K562 (cell line): ENCODE data around the gene MYO15A. TPM values are rescaled to one million over a fixed set of nuclear protein-coding genes. Genes with fewer than 3 reads are reported as not detected.
A peak's percentile ranks its signal among the peaks of the same experiment; 100 is the strongest.

Source experiments
- CCNT2 ChIP-seq: IDR thresholded peaks from 2 replicates; pipeline ENCODE4 v1.6.1; 2011; ENCODE audit warnings: borderline replicate concordance, low read depth, mild to moderate bottlenecking, moderate library complexity, mixed read lengths, low read length; ENCODE audit not compliant: insufficient read length; ENCODE audit errors: extremely low read depth
- CREB1 ChIP-seq, 2 experiments: sonication (generic) in 1 of 2; formaldehyde crosslinking in 1 of 2; IDR thresholded peaks; 2 replicates each; pipeline versions ENCODE4 v1.6.1 to v1.8.0; 2012 to 2022; ENCODE audit warnings: inconsistent platforms in 1 of 2, mild to moderate bottlenecking in 1 of 2, missing genetic modification reagents in 1 of 2, moderate library complexity in 1 of 2
- CXXC5 ChIP-seq: fragments of 250-450 bp; sonication (Bioruptor Pico); IDR thresholded peaks from 2 replicates; pipeline ENCODE4 v1.8.0; 2022; ENCODE audit warnings: inconsistent platforms, mild to moderate bottlenecking, moderate library complexity
- EP300 ChIP-seq: IDR thresholded peaks from 2 replicates; pipeline ENCODE4 v1.6.1; 2012; ENCODE audit warnings: low read length, improper control_type of control experiment
- FOS ChIP-seq: IDR thresholded peaks from 3 replicates; pipeline ENCODE4 v1.6.1; 2011; ENCODE audit not compliant: insufficient read length; ENCODE audit errors: extremely low read depth
- MAZ ChIP-seq, 2 experiments: fragments of 450-650 bp in 1 of 2; sonication (generic) in 1 of 2; formaldehyde crosslinking; IDR thresholded peaks in 1 of 2; conservative IDR thresholded peaks in 1 of 2; 2 replicates each; pipeline versions ENCODE4 v1.4.0 to v1.5.0; 2020; ENCODE audit warnings: mild to moderate bottlenecking in 1 of 2, missing genetic modification reagents in 1 of 2
- MED1 ChIP-seq: sonication (generic); formaldehyde crosslinking; IDR thresholded peaks from 2 replicates; pipeline ENCODE4 v1.8.1; 2023; ENCODE audit warnings: missing genetic modification reagents, borderline replicate concordance
- POLR2G ChIP-seq: fragments of 200-400 bp; formaldehyde crosslinking; IDR thresholded peaks from 2 replicates; pipeline ENCODE4 v1.6.1; 2017; ENCODE audit warnings: low read depth, mild to moderate bottlenecking, antibody characterized with exemption, low read length, moderate library complexity
- RB1 ChIP-seq: fragments of 450-650 bp; IDR thresholded peaks from 2 replicates; pipeline ENCODE4 v1.6.1; 2017; ENCODE audit warnings: low read depth, mild to moderate bottlenecking
- RBM22 ChIP-seq: fragments of 200-400 bp; formaldehyde crosslinking; IDR thresholded peaks from 2 replicates; pipeline ENCODE4 v1.6.1; 2018; ENCODE audit warnings: low read length, low read depth; ENCODE audit not compliant: poor library complexity, severe bottlenecking
- SIX5 ChIP-seq, 2 experiments: IDR thresholded peaks; 2 replicates each; pipeline ENCODE4 v1.6.1; 2011; ENCODE audit warnings: low read length in 2 of 2, borderline replicate concordance in 1 of 2, low read depth in 1 of 2, mild to moderate bottlenecking in 1 of 2, moderate library complexity in 1 of 2; ENCODE audit not compliant: insufficient read depth in 1 of 2
- SOX6 ChIP-seq: fragments of 450-650 bp; IDR thresholded peaks from 2 replicates; pipeline ENCODE4 v1.6.1; 2014; ENCODE audit warnings: mild to moderate bottlenecking
- ZNF586 ChIP-seq: fragments of 450-650 bp; formaldehyde crosslinking; conservative IDR thresholded peaks from 2 replicates; pipeline ENCODE4 v1.4.0; 2020; ENCODE audit warnings: mild to moderate bottlenecking, moderate library complexity
- ZNF644 ChIP-seq: fragments of 200-800 bp; sonication (Bioruptor generic); IDR thresholded peaks from 2 replicates; pipeline ENCODE4 v1.6.1; 2016; ENCODE audit warnings: low read depth, missing genetic modification characterization, missing compliant biosample characterization
- ZSCAN29 ChIP-seq: fragments of 450-650 bp; IDR thresholded peaks from 2 replicates; pipeline ENCODE4 v1.6.1; 2017
- polyA plus RNA-seq, 8 experiments: library from polyadenylated mRNA; depleted of rRNA in 4 of 8; stranded (reverse) in 5 of 8; unstranded in 3 of 8; fragments of >200 nt; fragmentation: Nextera tagmentation in 2 of 8; fragmentation: Illumina TruSeq in 1 of 8; extraction: Ambion mirVana in 2 of 8; extraction: Trizol in 1 of 8; gene quantifications; 2 replicates each; pipeline versions ENCODE4 v1.2.1 to v1.2.3, GENCODE V29; 2011 to 2014; ENCODE audit warnings: inconsistent platforms in 1 of 8, missing spikeins in 1 of 8
- total RNA-seq, 7 experiments: library from RNA; depleted of rRNA in 6 of 7; stranded (reverse); fragments of >200 nt in 6 of 7; fragmentation: Illumina TruSeq in 2 of 7; extraction: Trizol in 2 of 7; gene quantifications; 2 replicates each; pipeline versions ENCODE4 v1.2.1 to v1.2.3, GENCODE V29; 2011 to 2021; ENCODE audit warnings: low replicate concordance in 1 of 7
- TF ChIP-seq, protein P1 (sequence below): fragments of 450-650 bp; IDR thresholded peaks from 2 replicates; pipeline ENCODE4 v1.6.1; 2017; ENCODE audit warnings: mild to moderate bottlenecking, moderate library complexity
- TF ChIP-seq, protein P2 (sequence below), 2 experiments: fragments of 200-800 bp in 1 of 2; sonication (Bioruptor generic) in 1 of 2; sonication (generic) in 1 of 2; formaldehyde crosslinking in 1 of 2; IDR thresholded peaks in 1 of 2; conservative IDR thresholded peaks in 1 of 2; 2 replicates each; pipeline versions ENCODE4 v1.5.0 to v1.6.1; 2016 to 2020; ENCODE audit warnings: missing compliant biosample characterization in 1 of 2, missing genetic modification characterization in 1 of 2, missing genetic modification reagents in 1 of 2
- TF ChIP-seq, protein P3 (sequence below), 2 experiments: fragments of 150-350 bp in 1 of 2; IDR thresholded peaks; 2 replicates each; pipeline ENCODE4 v1.6.1; 2012 to 2016; ENCODE audit warnings: low read depth in 2 of 2, low read length in 2 of 2, mild to moderate bottlenecking in 1 of 2, moderate library complexity in 1 of 2

The MYO15A gene
- total and polyA plus RNA-seq, 9 of the 15 experiments (the other 6 are each of a cell fraction or from before 2014, with no cell fraction given): 0.05 to 0.88 (median 0.14) TPM; not detected in 1

DNA sequence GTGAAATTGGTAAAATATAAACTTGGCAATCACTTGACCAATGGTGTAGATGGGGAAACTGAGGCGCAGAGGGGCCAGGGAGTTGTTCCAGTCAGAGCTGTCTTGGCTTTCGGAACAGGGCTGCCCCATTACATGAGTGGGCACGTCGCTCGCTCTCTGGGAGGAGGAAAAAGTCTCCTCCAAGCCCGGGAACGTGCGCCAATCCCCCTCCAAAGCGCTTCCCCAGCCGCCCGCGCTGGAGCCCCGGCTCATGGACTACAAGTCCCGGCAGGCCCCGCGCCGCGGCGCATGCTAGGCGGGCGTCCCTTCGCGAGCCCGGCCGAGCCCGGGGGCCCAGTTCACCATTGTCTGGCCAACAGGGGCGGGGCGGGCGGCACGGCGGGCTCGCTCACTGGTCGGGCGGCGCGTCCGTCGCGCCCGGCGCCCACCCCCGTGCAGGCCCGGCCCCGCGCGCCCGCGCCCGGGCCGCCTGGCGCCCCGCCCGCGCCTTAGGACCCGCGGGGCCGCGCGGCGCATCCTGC is 116.6 kb downstream of the MYO15A start, which contains the start of gene LLGL1 (continued):
- no peak for TF ChIP-seq ZNF586 (CRISPR knock-in tag)
- TF ChIP-seq RB1: peak; percentile 63; the same call in 1 of the 2 replicates
- TF ChIP-seq, protein P1, sequence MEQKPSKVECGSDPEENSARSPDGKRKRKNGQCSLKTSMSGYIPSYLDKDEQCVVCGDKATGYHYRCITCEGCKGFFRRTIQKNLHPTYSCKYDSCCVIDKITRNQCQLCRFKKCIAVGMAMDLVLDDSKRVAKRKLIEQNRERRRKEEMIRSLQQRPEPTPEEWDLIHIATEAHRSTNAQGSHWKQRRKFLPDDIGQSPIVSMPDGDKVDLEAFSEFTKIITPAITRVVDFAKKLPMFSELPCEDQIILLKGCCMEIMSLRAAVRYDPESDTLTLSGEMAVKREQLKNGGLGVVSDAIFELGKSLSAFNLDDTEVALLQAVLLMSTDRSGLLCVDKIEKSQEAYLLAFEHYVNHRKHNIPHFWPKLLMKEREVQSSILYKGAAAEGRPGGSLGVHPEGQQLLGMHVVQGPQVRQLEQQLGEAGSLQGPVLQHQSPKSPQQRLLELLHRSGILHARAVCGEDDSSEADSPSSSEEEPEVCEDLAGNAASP: no peak
- peak; percentile 61 to 63; a peak in 3 of 4 replicates for TF ChIP-seq SIX5 (IDR thresholded peaks at IDR 0.05; ENCODE audit: borderline replicate concordance in 1 of 2, insufficient read depth in 1 of 2, low read depth in 1 of 2, low read length in 2 of 2)
- TF ChIP-seq MED1 (CRISPR knock-in tag): no peak
- TF ChIP-seq CREB1 (IDR thresholded peaks at IDR 0.05): peak; percentile 66; the same call in 1 of the 2 replicates
- peak; percentile 24; the same call in 1 of the 2 replicates for TF ChIP-seq CREB1 (CRISPR knock-in tag; IDR thresholded peaks at IDR 0.05)
- TF ChIP-seq ZSCAN29: no peak
- TF ChIP-seq RBM22: no peak
- TF ChIP-seq CCNT2: peak; percentile 39
- TF ChIP-seq MAZ (CRISPR knock-in tag; conservative IDR thresholded peaks at IDR 0.05 in 1 of 2, IDR thresholded peaks at IDR 0.05 in 1 of 2): peak in 1 of 2 experiments; percentile 29; a peak in 1 of 4 replicates
- TF ChIP-seq ZNF644 (tag): peak; percentile 32; the same call in 1 of the 2 replicates
- TF ChIP-seq FOS: peak; percentile 68
- TF ChIP-seq, protein P2, sequence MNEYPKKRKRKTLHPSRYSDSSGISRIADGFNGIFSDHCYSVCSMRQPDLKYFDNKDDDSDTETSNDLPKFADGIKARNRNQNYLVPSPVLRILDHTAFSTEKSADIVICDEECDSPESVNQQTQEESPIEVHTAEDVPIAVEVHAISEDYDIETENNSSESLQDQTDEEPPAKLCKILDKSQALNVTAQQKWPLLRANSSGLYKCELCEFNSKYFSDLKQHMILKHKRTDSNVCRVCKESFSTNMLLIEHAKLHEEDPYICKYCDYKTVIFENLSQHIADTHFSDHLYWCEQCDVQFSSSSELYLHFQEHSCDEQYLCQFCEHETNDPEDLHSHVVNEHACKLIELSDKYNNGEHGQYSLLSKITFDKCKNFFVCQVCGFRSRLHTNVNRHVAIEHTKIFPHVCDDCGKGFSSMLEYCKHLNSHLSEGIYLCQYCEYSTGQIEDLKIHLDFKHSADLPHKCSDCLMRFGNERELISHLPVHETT (CRISPR knock-in tag; conservative IDR thresholded peaks at IDR 0.05 in 1 of 2, IDR thresholded peaks at IDR 0.05 in 1 of 2): peak in 1 of 2 experiments; percentile 62; a peak in 1 of 4 replicates
- peak; percentile 72 for TF ChIP-seq CXXC5 (CRISPR knock-in tag)
- TF ChIP-seq EP300: no peak
- TF ChIP-seq, protein P3, sequence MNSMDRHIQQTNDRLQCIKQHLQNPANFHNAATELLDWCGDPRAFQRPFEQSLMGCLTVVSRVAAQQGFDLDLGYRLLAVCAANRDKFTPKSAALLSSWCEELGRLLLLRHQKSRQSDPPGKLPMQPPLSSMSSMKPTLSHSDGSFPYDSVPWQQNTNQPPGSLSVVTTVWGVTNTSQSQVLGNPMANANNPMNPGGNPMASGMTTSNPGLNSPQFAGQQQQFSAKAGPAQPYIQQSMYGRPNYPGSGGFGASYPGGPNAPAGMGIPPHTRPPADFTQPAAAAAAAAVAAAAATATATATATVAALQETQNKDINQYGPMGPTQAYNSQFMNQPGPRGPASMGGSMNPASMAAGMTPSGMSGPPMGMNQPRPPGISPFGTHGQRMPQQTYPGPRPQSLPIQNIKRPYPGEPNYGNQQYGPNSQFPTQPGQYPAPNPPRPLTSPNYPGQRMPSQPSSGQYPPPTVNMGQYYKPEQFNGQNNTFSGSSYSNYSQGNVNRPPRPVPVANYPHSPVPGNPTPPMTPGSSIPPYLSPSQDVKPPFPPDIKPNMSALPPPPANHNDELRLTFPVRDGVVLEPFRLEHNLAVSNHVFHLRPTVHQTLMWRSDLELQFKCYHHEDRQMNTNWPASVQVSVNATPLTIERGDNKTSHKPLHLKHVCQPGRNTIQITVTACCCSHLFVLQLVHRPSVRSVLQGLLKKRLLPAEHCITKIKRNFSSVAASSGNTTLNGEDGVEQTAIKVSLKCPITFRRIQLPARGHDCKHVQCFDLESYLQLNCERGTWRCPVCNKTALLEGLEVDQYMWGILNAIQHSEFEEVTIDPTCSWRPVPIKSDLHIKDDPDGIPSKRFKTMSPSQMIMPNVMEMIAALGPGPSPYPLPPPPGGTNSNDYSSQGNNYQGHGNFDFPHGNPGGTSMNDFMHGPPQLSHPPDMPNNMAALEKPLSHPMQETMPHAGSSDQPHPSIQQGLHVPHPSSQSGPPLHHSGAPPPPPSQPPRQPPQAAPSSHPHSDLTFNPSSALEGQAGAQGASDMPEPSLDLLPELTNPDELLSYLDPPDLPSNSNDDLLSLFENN (IDR thresholded peaks at IDR 0.05; ENCODE audit: low read depth in 2 of 2, low read length in 2 of 2): no peak
- TF ChIP-seq SOX6: peak; percentile 30; the same call in 1 of the 2 replicates
- TF ChIP-seq POLR2G: peak; percentile 49
